Measurements from ENCODE around the gene ANXA4. TPM values are rescaled to one million over a fixed set of nuclear protein-coding genes. Genes with fewer than 3 reads are reported as not detected.

The ANXA4 gene
- total and polyA plus RNA-seq, 2 experiments from 2014 or later = 6.7 to 11.5 TPM

DNA sequence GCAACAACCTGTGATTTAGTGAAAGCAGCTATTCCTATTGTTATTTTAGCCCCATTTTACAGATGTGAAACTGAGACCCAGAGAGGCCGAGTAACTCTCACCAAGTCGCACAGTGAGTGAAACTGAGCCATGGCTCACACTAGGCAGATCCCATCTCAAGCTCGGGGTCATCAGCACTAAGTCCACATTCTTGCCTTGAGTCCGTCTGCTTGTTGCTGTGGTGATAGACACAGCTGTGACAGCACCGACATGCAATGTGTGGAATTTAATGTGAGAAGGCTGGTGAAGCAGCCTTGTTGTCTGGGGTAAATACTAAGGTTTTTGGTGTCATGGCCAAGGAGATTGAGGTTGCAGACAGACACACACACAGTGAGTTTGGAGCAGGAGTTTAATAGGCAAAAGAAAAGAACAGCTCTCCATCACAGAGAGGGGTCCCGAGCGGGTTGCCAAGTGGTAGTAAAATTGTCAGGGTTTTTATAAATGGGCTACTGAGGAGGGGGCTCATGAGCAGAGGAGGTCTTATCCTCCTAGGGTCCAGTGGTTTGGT lies 47.3 kb downstream of the ANXA4 start:
- no peaks in the 10 kb centered on the region for H3K79me2 ChIP-seq (replicated peaks; ENCODE audit: insufficient read depth)
- ATAC-seq = peak; percentile 33
- no peak overlapping the region for H2AFZ ChIP-seq

More for the DNA sequence above, 47.3 kb downstream of the ANXA4 start:
- Mint-ChIP-seq H3K4me1 (peaks cover 20% of the 10 kb centered on the region), H3K27ac (peak overlapping the region; percentile 51), H3K4me3 (no peak overlapping the region), H3K9me3 (no peaks in the 10 kb centered on the region), H3K27me3 (ENCODE audit: insufficient read depth, low read depth, poor library complexity) (peaks cover 5% of the 10 kb centered on the region), H3K36me3 (ENCODE audit: low read depth) (no peaks in the 10 kb centered on the region)
- no peaks in the 10 kb centered on the region for H3K27me3 ChIP-seq (ENCODE audit: insufficient read depth)
- H3K9me2 ChIP-seq (ENCODE audit: insufficient read depth) = no peaks in the 10 kb centered on the region
- no peaks in the 10 kb centered on the region for H3F3A ChIP-seq (replicated peaks; ENCODE audit: low read depth)
- no peak for TF ChIP-seq CREB1 (CRISPR knock-in tag; IDR thresholded peaks at IDR 0.05; ENCODE audit: low read depth)
- TF ChIP-seq, protein P1, sequence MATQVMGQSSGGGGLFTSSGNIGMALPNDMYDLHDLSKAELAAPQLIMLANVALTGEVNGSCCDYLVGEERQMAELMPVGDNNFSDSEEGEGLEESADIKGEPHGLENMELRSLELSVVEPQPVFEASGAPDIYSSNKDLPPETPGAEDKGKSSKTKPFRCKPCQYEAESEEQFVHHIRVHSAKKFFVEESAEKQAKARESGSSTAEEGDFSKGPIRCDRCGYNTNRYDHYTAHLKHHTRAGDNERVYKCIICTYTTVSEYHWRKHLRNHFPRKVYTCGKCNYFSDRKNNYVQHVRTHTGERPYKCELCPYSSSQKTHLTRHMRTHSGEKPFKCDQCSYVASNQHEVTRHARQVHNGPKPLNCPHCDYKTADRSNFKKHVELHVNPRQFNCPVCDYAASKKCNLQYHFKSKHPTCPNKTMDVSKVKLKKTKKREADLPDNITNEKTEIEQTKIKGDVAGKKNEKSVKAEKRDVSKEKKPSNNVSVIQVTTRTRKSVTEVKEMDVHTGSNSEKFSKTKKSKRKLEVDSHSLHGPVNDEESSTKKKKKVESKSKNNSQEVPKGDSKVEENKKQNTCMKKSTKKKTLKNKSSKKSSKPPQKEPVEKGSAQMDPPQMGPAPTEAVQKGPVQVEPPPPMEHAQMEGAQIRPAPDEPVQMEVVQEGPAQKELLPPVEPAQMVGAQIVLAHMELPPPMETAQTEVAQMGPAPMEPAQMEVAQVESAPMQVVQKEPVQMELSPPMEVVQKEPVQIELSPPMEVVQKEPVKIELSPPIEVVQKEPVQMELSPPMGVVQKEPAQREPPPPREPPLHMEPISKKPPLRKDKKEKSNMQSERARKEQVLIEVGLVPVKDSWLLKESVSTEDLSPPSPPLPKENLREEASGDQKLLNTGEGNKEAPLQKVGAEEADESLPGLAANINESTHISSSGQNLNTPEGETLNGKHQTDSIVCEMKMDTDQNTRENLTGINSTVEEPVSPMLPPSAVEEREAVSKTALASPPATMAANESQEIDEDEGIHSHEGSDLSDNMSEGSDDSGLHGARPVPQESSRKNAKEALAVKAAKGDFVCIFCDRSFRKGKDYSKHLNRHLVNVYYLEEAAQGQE (IDR thresholded peaks at IDR 0.05; ENCODE audit: unreplicated experiment) = no peak
- no peak for TF ChIP-seq NANOG (IDR thresholded peaks at IDR 0.05; ENCODE audit: borderline replicate concordance)
- TF ChIP-seq JUNB (IDR thresholded peaks at IDR 0.05; ENCODE audit: unreplicated experiment) = no peak
- no peak for TF ChIP-seq ZNF114 (CRISPR knock-in tag; IDR thresholded peaks at IDR 0.05)
- TF ChIP-seq, protein P2, sequence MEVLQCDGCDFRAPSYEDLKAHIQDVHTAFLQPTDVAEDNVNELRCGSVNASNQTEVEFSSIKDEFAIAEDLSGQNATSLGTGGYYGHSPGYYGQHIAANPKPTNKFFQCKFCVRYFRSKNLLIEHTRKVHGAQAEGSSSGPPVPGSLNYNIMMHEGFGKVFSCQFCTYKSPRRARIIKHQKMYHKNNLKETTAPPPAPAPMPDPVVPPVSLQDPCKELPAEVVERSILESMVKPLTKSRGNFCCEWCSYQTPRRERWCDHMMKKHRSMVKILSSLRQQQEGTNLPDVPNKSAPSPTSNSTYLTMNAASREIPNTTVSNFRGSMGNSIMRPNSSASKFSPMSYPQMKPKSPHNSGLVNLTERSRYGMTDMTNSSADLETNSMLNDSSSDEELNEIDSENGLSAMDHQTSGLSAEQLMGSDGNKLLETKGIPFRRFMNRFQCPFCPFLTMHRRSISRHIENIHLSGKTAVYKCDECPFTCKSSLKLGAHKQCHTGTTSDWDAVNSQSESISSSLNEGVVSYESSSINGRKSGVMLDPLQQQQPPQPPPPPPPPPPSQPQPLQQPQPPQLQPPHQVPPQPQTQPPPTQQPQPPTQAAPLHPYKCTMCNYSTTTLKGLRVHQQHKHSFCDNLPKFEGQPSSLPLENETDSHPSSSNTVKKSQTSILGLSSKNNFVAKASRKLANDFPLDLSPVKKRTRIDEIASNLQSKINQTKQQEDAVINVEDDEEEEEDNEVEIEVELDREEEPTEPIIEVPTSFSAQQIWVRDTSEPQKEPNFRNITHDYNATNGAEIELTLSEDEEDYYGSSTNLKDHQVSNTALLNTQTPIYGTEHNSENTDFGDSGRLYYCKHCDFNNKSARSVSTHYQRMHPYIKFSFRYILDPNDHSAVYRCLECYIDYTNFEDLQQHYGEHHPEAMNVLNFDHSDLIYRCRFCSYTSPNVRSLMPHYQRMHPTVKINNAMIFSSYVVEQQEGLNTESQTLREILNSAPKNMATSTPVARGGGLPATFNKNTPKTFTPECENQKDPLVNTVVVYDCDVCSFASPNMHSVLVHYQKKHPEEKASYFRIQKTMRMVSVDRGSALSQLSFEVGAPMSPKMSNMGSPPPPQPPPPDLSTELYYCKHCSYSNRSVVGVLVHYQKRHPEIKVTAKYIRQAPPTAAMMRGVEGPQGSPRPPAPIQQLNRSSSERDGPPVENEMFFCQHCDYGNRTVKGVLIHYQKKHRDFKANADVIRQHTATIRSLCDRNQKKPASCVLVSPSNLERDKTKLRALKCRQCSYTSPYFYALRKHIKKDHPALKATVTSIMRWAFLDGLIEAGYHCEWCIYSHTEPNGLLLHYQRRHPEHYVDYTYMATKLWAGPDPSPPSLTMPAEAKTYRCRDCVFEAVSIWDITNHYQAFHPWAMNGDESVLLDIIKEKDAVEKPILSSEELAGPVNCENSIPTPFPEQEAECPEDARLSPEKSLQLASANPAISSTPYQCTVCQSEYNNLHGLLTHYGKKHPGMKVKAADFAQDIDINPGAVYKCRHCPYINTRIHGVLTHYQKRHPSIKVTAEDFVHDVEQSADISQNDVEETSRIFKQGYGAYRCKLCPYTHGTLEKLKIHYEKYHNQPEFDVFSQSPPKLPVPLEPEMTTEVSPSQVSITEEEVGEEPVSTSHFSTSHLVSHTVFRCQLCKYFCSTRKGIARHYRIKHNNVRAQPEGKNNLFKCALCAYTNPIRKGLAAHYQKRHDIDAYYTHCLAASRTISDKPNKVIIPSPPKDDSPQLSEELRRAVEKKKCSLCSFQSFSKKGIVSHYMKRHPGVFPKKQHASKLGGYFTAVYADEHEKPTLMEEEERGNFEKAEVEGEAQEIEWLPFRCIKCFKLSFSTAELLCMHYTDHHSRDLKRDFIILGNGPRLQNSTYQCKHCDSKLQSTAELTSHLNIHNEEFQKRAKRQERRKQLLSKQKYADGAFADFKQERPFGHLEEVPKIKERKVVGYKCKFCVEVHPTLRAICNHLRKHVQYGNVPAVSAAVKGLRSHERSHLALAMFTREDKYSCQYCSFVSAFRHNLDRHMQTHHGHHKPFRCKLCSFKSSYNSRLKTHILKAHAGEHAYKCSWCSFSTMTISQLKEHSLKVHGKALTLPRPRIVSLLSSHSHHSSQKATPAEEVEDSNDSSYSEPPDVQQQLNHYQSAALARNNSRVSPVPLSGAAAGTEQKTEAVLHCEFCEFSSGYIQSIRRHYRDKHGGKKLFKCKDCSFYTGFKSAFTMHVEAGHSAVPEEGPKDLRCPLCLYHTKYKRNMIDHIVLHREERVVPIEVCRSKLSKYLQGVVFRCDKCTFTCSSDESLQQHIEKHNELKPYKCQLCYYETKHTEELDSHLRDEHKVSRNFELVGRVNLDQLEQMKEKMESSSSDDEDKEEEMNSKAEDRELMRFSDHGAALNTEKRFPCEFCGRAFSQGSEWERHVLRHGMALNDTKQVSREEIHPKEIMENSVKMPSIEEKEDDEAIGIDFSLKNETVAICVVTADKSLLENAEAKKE (CRISPR knock-in tag; IDR thresholded peaks at IDR 0.05) = no peak
- no peak for TF ChIP-seq ZNF331 (CRISPR knock-in tag; IDR thresholded peaks at IDR 0.05; ENCODE audit: low read depth)
- TF ChIP-seq POLR2AphosphoS5 (IDR thresholded peaks at IDR 0.05; ENCODE audit: low read depth) = no peak
- TF ChIP-seq EZH2 (IDR thresholded peaks at IDR 0.05; ENCODE audit: low read depth, unreplicated experiment) = no peak
- TF ChIP-seq STAT1 (IDR thresholded peaks at IDR 0.05; ENCODE audit: unreplicated experiment) = no peak
- no peak for TF ChIP-seq EZH2phosphoT487 (IDR thresholded peaks at IDR 0.05; ENCODE audit: unreplicated experiment)
- TF ChIP-seq, protein P3, sequence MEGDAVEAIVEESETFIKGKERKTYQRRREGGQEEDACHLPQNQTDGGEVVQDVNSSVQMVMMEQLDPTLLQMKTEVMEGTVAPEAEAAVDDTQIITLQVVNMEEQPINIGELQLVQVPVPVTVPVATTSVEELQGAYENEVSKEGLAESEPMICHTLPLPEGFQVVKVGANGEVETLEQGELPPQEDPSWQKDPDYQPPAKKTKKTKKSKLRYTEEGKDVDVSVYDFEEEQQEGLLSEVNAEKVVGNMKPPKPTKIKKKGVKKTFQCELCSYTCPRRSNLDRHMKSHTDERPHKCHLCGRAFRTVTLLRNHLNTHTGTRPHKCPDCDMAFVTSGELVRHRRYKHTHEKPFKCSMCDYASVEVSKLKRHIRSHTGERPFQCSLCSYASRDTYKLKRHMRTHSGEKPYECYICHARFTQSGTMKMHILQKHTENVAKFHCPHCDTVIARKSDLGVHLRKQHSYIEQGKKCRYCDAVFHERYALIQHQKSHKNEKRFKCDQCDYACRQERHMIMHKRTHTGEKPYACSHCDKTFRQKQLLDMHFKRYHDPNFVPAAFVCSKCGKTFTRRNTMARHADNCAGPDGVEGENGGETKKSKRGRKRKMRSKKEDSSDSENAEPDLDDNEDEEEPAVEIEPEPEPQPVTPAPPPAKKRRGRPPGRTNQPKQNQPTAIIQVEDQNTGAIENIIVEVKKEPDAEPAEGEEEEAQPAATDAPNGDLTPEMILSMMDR (conservative IDR thresholded peaks at IDR 0.05; ENCODE audit: low read depth in 2 of 2) = no peak
- TF ChIP-seq, protein P4, sequence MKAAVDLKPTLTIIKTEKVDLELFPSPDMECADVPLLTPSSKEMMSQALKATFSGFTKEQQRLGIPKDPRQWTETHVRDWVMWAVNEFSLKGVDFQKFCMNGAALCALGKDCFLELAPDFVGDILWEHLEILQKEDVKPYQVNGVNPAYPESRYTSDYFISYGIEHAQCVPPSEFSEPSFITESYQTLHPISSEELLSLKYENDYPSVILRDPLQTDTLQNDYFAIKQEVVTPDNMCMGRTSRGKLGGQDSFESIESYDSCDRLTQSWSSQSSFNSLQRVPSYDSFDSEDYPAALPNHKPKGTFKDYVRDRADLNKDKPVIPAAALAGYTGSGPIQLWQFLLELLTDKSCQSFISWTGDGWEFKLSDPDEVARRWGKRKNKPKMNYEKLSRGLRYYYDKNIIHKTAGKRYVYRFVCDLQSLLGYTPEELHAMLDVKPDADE (IDR thresholded peaks at IDR 0.05) = no peak
- H3K27ac ChIP-seq (ENCODE audit: low read depth) = peak overlapping the region; percentile 72
- DNase-seq (ENCODE audit: low spot score) = peak; percentile 67
- H3K4me3 ChIP-seq = no peak overlapping the region
- H3K4me2 ChIP-seq = no peak overlapping the region
- H4K20me1 ChIP-seq (replicated peaks; ENCODE audit: insufficient read depth) = no peaks in the 10 kb centered on the region
- 0 out of 2 replicates have a peak, but pooled peaks cover 5% of the 10 kb centered on the region for H3K4me1 ChIP-seq (ENCODE audit: insufficient read depth)
- no peaks in the 10 kb centered on the region for H3K36me3 ChIP-seq (ENCODE audit: insufficient read depth)
